HFFc6 (cell line): ENCODE data around the gene REEP1. TPM values are rescaled to one million over a fixed set of nuclear protein-coding genes. Genes with fewer than 3 reads are reported as not detected.

Experiments
- DNase-seq: peaks from one replicate; pipeline ENCODE4 v3.0.0-alpha.2; 2018
- H3K27ac Mint-ChIP-seq: 2 replicates; pipeline ENCODE4 v1.8.0; 2020; ENCODE audit warnings: mild to moderate bottlenecking, mixed read lengths
- H3K27me3 Mint-ChIP-seq: 2 replicates; pipeline ENCODE4 v1.8.0; 2021; ENCODE audit warnings: mild to moderate bottlenecking, moderate library complexity, mixed read lengths; ENCODE audit not compliant: insufficient read depth
- H3K36me3 Mint-ChIP-seq: 2 replicates; pipeline ENCODE4 v1.8.0; 2021; ENCODE audit warnings: low read depth, mixed read lengths
- H3K4me1 Mint-ChIP-seq: 2 replicates; pipeline ENCODE4 v1.8.0; 2020; ENCODE audit warnings: low read depth, mixed read lengths
- H3K4me3 Mint-ChIP-seq: 2 replicates; pipeline ENCODE4 v1.8.0; 2020; ENCODE audit warnings: mild to moderate bottlenecking, moderate library complexity, mixed read lengths
- H3K9me3 Mint-ChIP-seq: 2 replicates; pipeline ENCODE4 v1.8.0; 2020; ENCODE audit warnings: mild to moderate bottlenecking, mixed read lengths
- total RNA-seq, 6 experiments: library from RNA; stranded (reverse); fragmentation: NEBNext Ultra II Directional; extraction: Animal tissue kit (Norgen Biotek cat#: 25700); gene quantifications; 2 replicates in 1 of 6; 3 replicates in 5 of 6; pipeline ENCODE4 v1.2.3, GENCODE V29; 2021
- TF ChIP-seq, protein P1 (sequence below): fragments of 200-600 bp; sonication (generic); IDR thresholded peaks from 2 replicates; pipeline ENCODE4 v1.5.0; 2021; ENCODE audit warnings: antibody characterized with exemption, mild to moderate bottlenecking

The REEP1 gene
- total RNA-seq, 6 experiments from 2014 or later = 0.07 to 0.23 (median 0.15) TPM

GRCh38 chr2:86240251-86240650 lies 97.2 kb downstream of the REEP1 start:
- no peaks in the 10 kb centered on the region for H3K9me3 Mint-ChIP-seq
- H3K27me3 Mint-ChIP-seq = peaks cover 47% of the 10 kb centered on the region
- DNase-seq = no peak
- TF ChIP-seq, protein P1, sequence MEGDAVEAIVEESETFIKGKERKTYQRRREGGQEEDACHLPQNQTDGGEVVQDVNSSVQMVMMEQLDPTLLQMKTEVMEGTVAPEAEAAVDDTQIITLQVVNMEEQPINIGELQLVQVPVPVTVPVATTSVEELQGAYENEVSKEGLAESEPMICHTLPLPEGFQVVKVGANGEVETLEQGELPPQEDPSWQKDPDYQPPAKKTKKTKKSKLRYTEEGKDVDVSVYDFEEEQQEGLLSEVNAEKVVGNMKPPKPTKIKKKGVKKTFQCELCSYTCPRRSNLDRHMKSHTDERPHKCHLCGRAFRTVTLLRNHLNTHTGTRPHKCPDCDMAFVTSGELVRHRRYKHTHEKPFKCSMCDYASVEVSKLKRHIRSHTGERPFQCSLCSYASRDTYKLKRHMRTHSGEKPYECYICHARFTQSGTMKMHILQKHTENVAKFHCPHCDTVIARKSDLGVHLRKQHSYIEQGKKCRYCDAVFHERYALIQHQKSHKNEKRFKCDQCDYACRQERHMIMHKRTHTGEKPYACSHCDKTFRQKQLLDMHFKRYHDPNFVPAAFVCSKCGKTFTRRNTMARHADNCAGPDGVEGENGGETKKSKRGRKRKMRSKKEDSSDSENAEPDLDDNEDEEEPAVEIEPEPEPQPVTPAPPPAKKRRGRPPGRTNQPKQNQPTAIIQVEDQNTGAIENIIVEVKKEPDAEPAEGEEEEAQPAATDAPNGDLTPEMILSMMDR = no peak
- no peaks in the 10 kb centered on the region for H3K36me3 Mint-ChIP-seq
- no peak overlapping the region for H3K4me3 Mint-ChIP-seq
- no peak overlapping the region for H3K27ac Mint-ChIP-seq
- no peaks in the 10 kb centered on the region for H3K4me1 Mint-ChIP-seq

DNA sequence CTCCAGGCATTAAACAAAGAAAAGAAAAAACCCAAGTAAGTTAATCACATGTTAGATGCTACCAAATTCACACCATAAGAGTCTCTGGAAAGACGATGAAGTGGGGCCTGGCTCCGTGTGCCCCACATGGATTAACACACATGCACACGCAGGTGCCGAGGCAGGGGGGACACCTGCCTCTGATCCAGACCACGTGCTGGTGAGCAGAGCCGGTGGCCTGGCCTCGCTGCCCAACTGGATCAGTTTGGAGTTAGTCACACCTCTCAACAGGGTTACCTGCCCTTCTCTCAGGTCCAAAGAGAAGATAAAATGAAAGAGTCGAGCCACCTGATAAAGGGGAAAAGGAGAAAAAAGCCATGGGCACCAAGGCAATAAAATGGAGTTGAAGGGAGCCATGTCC lies 97.7 kb downstream of the REEP1 start:
- Mint-ChIP-seq H3K4me1 (0 out of 2 replicates have a peak, but pooled peaks cover 3% of the 10 kb centered on the region), H3K27ac (no peak overlapping the region), H3K4me3 (no peak overlapping the region), H3K27me3 (peaks cover 44% of the 10 kb centered on the region), H3K9me3 (no peaks in the 10 kb centered on the region), H3K36me3 (no peaks in the 10 kb centered on the region)
- DNase-seq = no peak
- TF ChIP-seq, protein P1 = no peak

- no peak overlapping the region for H3K27ac Mint-ChIP-seq
- no peaks in the 10 kb centered on the region for H3K9me3 Mint-ChIP-seq
- no peak for DNase-seq
- TF ChIP-seq, protein P1 = no peak
- H3K27me3 Mint-ChIP-seq = peaks cover 43% of the 10 kb centered on the region
- no peaks in the 10 kb centered on the region for H3K36me3 Mint-ChIP-seq
- no peak overlapping the region for H3K4me3 Mint-ChIP-seq
- H3K4me1 Mint-ChIP-seq = 0 out of 2 replicates have a peak, but pooled peaks cover 4% of the 10 kb centered on the region
These were observed 98.1 kb downstream of the REEP1 start for GRCh38 chr2:86239326-86239725.

- no peaks in the 10 kb centered on the region for H3K36me3 Mint-ChIP-seq
- H3K27ac Mint-ChIP-seq = no peak overlapping the region
- no peak overlapping the region for H3K4me3 Mint-ChIP-seq
- peaks cover 44% of the 10 kb centered on the region for H3K27me3 Mint-ChIP-seq
- TF ChIP-seq, protein P1 = no peak
- H3K9me3 Mint-ChIP-seq = no peaks in the 10 kb centered on the region
- peaks cover 4% of the 10 kb centered on the region; the same call in 1 of the 2 replicates for H3K4me1 Mint-ChIP-seq
- DNase-seq = no peak
These were observed 99.1 kb downstream of the REEP1 start for GRCh38 chr2:86238354-86238753.

- H3K27me3 Mint-ChIP-seq = peaks cover 39% of the 10 kb centered on the region
- peaks cover 4% of the 10 kb centered on the region; the same call in 1 of the 2 replicates for H3K4me1 Mint-ChIP-seq
- no peak for DNase-seq
- H3K36me3 Mint-ChIP-seq = no peaks in the 10 kb centered on the region
- no peak overlapping the region for H3K4me3 Mint-ChIP-seq
- no peak overlapping the region for H3K27ac Mint-ChIP-seq
- H3K9me3 Mint-ChIP-seq = no peaks in the 10 kb centered on the region
- TF ChIP-seq, protein P1 = no peak
These were observed 100.3 kb downstream of the REEP1 start for GRCh38 chr2:86237172-86237571.
